Glomerular endothelial cell (primary cell): ENCODE measurements around the gene PFKFB2. TPM values are rescaled to one million over a fixed set of nuclear protein-coding genes. Genes with fewer than 3 reads are reported as not detected.
A peak's percentile ranks its signal among the peaks of the same experiment; 100 is the strongest.

Source experiments
- DNase-seq: peaks from one replicate; pipeline ENCODE4 v3.0.0-alpha.2; 2011; ENCODE audit warnings: low read depth, low spot score; ENCODE audit errors: extremely low read depth
- total RNA-seq: library from RNA; depleted of rRNA; stranded (reverse); fragments of >200 nt; gene quantifications from 2 replicates; pipeline ENCODE4 v1.2.3, GENCODE V29; 2015

The PFKFB2 gene
- total RNA-seq, 1 donor from 2014 or later = 2.8 TPM

DNA sequence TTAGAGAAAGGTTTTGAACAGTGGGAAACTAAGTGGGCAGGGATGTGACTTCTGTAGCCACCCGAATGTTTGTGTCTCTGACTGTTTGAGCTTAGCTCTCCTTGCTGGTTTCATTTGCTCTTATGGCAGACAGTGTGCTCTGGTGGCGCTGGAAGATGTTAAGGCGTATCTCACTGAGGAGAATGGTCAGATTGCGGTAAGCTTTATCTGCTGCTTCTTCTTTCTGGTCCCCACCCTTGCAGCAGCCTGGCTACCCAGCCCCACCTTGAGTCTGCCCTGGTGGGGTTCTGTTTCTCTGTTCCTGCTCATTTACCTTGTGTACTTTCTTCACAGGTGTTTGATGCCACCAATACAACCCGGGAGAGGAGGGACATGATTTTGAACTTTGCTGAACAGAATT is 9.9 kb downstream of the PFKFB2 start:
- DNase-seq = no peak

DNA sequence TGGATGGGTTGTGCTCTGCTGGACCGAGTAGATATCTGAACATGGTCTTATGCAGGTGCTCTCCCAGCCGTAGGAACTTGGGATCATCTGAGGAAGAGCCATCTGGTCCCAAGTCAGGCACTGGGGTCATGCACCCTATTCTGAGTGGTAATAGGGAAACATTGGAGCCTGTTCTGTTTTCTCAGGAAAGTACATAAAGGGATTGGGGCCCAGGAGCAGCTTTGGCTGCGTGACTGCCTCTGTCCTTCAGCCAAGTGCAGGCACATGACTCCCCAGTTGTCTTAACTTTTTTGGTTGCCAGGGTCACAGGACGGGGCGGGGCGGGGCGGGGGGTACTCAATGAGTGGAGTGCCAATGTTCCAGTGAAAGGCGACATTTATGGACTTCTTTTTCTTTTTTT is 11.5 kb downstream of the PFKFB2 start:
- no peak for DNase-seq

DNA sequence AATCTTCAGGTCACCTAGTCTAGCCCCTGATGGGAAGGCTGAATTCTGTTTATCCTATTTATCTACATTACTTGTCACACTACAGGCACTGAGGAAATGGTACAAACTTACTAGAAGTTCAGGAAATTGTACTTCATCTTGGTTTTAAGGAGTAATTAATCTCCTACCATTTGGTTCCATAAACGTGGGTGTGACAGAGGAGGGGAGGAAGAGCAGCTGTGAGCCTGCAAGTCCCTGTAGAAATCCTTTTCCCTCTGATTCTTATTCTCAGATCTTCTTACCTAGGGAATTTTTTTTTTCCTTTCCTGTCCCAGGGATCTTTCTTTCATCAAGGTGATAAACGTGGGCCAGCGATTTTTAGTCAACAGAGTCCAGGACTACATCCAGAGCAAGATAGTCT is 14.1 kb downstream of the PFKFB2 start:
- DNase-seq = no peak

DNA sequence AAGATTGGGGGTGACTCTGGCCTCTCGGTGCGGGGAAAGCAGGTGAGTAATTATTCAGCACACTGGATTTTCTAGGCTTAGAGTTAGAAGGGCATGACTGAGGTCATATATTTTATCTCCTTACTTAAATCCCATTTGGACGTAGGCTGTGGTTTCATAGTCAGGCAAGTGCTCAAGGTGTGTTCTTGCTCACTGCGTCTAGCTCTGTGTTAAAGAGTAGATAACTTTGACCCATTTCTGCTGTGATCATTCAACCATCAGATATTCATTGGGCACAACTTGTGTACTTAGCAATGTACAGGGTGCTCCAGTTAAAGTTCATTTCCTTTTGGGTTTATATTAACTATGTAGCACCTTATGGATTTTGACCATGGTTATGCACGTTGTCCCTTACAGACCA is 14.6 kb downstream of the PFKFB2 start:
- no peak for DNase-seq

DNA sequence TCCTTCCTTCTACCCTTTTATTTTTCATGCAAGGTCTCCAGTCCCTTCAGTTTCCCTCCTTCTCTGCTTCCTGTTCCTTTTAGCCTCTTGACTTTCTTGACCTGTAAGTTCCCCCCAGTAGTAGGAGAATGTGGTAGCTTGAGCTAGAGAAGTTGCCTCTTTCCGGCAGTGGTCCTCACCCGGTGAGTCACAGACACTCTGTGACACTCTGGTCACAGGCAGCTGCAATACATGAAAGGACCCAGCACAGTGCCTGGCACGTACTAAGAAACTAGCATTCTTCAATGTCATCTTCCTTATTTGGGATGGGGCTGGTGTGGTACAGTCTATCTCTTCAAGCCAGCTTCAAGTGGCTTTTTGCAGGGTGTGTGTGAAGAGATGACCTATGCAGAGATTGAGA is 16.0 kb downstream of the PFKFB2 start:
- no peak for DNase-seq

DNA sequence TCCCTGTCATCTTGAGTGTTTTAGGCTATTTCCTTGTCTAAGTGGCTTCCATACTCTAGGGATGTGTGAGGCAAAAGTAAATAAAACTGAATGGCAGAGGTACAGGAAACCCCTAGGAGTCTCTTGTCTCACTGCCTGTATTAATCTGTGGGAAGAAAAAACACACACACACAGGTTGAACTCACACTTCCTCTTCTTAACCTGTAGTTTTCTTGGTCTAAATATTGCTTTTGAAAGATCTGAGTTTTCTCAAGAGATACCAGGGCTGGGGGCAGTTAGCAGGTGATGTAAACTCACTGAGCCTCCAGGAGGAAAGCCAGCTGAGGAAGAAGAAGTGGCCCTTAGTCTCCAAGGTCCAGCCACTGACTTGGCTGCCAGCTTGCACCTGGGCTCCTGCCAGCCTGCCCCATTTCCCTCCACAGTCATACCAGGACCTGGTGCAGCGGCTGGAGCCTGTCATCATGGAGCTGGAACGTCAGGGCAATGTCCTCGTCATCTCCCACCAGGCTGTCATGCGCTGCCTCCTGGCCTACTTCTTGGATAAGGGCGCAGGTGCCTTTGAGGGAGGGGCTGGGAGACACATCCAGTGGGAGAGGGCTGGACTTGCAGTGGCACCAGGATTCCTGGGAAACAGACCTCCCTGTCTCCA is 16.9 kb downstream of the PFKFB2 start:
- no peak for DNase-seq

DNA sequence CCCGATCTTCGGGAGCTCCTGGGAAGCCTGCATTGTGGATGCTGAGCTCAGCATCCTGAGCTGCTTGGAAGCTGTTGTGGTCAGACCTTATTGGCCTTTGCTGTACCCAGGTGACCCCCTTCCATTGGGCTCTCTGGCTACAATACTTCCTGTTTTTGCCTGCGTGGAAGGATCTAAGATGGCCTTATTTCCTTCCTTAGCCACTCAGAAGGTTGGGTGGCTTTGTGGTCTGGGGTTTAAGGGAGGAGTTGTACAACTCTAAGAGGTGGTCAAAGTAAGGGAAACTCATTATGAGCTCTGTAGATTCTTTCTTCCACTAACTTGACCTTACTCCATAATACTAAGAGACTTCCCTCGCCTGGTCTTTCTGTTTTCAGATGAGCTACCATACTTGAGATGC is 17.7 kb downstream of the PFKFB2 start:
- no peak for DNase-seq

DNA sequence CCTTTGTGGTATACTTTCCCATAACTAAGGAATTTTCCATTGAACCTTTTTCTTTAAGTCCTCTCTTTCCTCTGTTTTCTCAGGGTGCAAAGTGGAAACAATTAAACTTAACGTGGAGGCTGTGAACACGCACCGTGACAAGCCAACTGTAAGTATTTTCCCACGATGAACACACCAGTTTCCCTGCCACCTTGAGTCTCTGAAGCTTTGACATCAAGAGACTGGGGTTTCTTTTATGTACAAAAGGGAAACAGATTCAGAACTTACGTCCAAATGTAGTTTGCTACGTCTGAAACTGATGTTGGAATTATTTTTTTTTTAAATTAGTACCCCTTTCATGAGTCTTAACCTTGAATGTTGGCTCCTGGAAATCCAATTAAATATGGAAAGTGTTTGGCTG is 18.4 kb downstream of the PFKFB2 start:
- DNase-seq = no peak

DNA sequence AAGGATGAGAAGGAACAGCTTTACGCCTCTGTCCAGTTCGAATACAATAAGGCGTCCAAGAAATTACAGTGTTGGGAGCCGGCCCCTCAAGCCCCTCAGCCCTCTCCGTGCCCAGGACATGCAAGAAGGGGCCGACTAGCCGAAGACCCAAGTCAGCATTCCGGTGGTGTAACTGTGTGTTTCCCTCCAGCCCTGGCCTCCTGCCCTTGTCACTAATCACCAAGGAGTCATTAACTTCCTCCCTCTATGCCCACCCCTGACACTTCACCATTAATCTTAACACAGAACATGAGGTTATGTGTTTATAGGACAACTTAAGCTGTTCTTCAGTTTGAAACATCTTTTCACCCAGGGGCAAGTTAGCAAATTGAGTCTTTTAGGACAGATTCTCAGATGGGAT is 19.2 kb downstream of the PFKFB2 start:
- no peak for DNase-seq

DNA sequence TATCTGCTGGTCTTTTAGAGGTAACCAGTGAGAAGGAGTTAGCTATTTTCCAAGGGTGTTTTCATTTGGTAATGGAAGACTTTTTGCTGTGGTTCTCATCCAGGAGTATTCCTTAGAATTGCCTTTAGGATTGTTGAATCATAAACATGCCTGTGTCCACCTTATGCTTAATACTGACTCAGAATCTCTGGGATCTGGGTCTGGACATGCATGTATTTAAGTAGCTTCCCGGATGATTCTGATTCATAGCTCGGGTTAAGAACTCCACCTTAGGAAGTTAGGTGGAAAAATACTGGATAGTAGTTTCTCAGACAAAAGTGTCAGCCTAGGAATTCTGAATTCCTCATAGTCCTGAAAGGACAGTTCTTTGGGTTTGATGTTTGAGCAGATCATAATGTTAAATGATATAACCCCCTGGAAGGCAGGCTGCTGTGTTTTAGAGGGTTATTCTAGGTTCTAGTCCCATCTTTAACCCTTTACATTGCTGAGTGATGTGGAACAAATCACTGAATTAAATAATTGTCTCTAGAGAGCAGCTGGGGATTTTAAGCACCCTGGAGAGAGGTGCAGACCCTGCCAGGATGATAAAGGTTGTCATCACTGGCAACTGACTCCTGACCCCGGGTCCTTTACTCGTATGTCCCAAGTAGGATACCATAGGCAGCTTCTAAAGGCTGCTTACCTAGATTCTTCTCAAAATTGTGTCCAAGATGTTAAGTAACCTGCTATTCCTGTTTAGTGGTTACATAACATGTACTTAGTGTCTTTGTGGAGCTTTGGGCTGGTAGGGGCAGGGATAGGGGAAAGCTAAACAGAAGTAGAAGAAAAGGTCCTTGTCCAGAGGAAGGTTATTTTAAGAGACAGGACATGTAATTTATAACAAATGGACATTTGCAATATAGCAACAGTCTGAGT is 21.1 kb downstream of the PFKFB2 start:
- no peak for DNase-seq

DNA sequence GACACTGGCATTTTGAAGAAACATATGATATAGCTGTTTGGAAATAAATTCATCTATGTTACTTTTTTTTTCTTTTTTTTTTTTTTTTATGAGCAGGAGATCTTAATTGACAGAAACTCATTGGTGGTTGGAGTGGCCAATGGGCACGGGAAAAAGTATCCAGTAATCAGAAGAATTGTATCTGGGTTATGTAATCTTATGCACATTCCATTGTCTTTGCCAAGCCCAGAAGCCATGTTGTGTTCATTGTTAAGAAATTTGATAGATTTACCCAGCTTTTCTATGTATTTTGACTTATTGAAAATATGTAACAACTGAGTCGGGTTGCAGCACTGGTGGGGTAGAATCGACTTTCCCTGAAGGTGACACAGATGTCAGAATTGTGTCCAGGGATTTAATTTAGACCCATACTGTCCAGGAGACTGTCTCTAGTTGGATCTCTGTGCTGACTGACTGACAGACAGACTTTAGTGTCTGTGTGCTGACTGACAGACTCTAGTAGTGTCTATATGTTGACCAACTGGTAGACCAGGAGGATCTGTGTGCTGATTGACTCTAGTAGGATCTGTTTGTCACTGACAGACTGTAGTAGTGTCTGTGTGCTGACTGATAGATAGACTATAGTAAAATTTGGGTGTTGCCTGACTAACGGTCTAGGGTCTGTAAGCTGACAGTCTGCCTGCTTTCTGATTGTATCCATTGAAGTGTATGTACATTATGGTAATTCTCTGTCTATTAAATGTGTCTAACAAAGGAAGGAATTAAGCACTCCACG is 23.3 kb downstream of the PFKFB2 start:
- no peak for DNase-seq

DNA sequence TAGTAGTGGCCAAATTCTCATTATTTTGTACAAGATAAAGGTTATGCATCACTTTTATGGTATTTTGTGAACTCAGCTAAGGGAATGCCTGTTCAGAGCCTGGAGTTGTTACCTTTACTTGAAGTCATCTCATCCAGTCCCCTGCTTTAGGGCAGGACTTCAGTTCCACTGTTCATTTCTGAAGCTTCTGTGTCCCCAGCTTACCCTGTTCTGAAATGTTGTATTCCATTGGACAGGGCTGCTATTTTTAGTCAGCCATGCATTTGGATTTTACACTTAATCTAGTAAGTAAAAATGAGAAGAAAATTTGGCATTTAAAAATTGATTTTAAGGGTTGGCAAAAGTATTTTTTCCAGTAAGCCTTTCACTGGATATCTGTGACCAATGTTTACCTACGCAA is 23.9 kb downstream of the PFKFB2 start:
- DNase-seq = no peak

DNA sequence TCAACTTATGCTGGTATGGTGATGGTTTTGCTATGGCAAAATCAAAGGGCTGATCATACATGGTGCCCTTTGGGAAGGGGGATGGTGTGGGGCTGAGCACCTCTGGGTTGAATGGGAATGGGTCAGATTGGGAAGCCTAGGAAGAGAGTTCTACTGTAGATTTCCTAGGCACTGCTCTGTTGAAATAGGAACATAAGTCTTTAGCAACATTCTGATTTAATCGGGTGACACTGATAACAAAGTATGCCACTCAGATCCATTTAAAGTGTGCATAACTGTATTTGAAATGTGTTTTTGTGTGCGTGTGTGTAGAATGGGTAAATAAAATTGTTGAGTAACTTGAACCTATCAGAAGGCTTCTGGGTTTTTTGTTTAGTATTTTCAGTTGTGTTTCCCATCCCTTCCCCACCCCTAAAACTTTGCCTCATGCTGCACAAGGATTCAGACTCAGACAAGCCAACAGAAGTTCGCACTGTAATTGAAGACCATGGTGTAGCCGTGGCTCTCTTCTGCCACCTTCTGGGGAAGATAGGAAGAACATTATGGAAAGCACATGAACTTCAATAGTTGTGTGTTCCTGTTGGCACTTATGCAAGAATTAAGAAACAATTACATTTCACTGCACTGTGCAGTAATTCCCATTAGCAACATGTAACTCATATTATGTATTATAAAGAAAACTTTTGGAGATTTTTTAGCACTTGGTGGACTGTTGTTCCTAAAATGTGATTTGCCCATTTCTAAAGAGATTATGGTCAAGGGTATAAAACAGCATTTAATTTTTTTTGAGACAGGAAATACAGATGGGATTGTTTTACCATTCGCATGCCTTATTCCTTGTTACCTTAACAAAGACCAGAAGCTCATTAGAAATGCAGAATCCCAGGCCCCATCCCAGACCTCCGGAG is 24.6 kb downstream of the PFKFB2 start:
- DNase-seq = peak; percentile 64

DNA sequence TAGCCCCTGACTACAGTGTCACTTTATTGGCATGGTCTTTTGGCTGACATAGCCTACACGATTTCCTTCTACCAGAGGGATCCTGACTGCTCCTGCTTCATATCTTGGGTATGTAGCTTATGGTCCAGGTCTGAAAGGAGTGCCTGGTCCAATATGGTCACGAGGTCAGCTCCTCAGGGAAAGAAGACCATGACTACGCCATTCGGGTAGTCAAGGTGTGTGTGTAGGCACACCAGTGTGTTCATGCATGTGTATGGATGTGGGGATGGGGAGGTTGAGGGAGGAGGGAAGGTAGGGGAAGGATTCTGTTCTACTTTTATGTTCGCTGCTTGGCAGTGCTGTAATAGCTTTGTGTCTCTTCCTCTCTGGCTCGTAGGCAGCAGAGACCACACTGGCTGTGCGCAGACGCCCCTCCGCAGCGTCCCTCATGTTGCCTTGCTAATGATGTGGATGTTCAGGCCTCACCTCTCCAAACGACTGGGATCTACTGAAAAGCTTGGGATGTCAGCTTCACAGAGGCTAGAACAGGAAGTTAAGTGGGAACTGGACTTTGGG is 25.6 kb downstream of the PFKFB2 start:
- DNase-seq = no peak

DNA sequence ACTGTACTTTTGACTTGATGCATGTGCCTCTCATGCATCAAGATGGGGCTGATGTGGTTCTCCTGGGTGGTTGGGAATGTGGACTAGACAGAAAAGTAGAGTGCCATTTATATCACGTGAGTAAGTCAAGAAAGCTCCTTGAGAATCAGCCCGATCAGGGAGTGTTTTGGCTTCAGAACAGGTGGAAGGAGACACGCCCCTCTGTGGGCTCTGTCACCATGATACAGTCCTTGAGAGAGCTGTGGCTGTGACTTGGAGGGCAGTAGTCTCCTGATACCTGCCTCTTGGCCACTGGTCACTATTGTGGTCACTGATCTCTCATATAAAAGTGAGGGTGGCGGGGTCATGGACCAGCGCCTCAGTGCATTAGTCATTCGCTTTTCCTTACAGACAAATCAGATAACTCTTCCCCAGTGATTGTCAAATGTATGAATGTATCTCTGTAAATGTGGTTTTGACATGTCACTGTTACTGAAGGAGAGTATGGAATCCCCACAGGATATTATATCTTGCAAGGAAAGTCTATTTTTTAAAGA is 26.7 kb downstream of the PFKFB2 start:
- no peak for DNase-seq

DNA sequence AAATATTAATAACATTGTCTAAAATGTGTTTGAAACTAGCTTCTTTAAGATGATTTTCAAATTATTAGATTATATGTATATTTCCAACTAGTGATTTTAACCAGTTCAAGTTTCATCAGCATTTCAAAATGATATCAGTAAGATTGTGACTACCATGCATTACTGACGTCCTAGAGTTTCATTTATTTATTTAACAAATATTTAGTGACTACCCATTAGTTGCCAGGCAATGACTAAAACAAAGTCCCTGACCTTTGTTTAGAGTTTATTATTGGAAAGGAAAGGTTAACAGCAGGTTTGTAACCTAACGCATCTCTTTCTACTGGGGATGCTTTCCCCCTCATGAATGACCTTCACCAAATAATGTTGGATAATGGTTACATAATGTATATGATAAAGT is 28.0 kb downstream of the PFKFB2 start:
- no peak for DNase-seq

DNA sequence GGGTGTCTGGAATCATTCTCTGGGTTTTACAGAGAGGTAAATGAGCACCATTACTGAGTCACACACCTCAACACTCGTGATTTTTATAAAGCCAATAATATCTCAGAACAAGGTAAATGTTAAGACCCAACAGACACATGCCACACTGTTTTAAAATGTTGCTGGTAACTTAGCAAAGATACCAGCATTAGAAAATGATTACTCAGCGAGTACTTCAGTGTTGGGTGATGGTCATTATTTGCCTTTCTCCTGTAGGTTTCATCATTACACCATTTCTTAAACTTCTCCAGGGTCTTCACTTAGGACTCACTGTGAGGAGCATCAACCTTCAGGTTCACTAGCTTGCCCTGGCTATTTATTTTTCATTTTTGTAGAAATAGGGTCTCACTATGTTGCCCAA is 28.7 kb downstream of the PFKFB2 start:
- DNase-seq = no peak

DNA sequence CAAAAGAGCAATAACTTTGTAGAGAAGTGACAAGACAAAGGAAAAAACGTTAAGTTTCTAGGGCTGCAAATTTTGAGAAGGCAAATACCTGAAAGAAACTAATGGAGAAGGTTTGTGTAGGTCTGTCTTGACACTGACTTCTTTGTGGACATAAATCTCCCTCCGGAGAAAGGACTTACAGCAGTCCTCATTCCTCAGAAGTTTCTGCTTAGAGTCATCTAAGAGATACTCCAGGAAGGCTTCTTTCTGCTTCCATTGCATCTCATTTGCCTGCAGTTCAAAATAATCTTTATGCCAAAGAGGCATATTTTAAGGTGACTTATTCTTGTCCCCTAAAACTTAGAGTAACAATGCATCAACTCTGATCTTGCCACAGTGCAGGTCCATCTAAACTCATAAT is 31.2 kb downstream of the PFKFB2 start:
- DNase-seq = no peak

DNA sequence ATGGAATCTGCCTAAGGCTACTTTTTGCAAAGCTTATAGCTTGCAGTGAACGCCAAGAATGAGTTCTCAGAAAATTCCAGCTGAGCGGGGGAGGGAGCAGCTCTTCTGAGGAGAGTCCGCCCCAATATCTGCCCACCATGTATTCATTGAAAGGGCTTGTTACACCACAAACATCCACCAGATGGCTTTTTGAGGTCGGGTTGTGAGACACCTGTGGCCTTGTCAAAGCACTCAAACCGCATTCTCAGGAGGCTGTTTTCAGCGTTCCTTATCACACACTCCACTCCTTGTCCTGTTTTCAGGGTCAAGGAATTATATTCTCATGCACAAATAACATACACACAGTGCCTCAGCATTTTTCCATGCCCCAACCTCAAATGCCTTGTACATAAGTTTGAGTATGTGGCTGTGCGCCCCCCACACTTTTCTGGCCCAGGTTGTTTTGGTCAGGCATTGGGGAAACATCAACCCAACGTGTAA is 31.7 kb downstream of the PFKFB2 start:
- peak; percentile 41 for DNase-seq

DNA sequence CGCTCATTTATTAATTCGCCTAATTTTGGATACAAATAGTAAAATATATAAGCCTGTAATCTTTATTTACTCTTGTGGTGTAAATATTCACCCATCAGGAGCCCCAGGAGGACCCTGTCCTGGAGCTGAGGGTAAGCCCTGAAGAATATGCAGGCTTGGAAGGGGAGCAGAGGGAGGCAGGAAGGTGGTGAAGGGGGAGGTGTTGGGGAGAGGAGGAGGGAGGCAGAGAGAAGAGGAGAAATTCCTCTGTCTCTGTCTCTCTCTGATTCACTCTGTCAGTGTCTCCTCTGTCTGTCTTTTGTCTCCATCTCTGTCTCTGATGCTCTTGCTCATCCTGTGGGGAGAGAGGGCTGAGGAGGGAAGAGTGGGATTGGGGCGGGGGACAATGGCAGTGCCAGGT is 32.8 kb downstream of the PFKFB2 start:
- DNase-seq = no peak
